Vagina (tissue), 2 donors: Measurements from ENCODE around the gene TRIP13.

Source experiments
- POLR2AphosphoS5 ChIP-seq, 2 donors: sonication (generic); formaldehyde crosslinking; IDR thresholded peaks; one replicate each; pipeline ENCODE4 v1.9.0; 2017; ENCODE audit warnings: antibody characterized with exemption in 2 of 2, mild to moderate bottlenecking in 2 of 2, low read depth in 1 of 2; ENCODE audit not compliant: insufficient read depth in 1 of 2
- TF ChIP-seq, protein P1 (sequence below), 3 experiments: fragments of 450-650 bp in 2 of 3; fragments of 200-600 bp in 1 of 3; sonication (generic) in 1 of 3; IDR thresholded peaks; one replicate each; pipeline ENCODE4 v1.5.1; 2017 to 2019; ENCODE audit warnings: antibody characterized with exemption in 3 of 3, mild to moderate bottlenecking in 2 of 3, moderate library complexity in 2 of 3

DNA sequence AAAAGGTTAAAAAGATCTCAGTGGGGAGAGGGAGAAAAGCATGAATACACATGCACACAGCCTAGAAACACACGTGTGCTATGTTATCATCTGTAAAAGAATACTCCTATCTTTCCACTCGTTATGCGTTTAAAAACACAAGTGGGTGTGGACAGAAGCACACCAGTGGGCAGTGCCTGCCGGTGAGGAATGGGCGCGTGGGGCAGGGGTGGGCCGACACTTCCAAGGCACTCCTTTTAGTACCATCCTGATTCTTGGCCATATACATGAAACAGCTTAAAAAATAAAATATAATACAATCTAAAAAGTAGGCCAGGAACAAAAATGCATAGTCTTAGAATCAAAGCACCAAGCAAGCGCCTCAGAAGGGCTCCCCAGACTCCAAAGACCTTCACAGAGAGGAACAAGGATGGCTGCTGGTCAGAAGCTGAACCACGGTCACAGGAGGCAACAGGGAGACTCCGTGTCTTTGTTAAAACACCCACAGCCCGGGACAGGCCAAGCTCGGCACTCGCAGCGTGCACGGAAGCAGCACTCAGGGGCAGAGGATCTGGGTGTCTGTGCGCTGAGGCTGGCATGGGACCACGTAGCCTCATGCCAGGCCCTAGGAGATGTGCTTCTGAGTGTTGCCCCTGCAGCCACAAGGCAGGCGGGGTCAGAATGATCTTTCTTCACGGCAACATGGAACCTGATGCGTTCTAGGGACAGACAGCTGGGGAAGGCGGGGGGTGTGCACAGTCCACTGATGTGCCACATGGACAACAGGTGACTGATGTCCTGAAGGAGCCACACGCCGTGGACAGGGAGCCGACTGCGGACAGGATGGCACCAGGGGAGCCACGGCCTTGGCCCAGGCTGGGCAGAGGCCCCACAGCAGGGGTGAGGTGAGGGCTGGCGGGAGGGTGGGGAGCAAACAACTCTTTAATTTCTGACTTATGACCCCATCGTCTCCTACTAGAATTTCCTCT lies 16.0 kb upstream of the TRIP13 start:
- TF ChIP-seq, protein P1, sequence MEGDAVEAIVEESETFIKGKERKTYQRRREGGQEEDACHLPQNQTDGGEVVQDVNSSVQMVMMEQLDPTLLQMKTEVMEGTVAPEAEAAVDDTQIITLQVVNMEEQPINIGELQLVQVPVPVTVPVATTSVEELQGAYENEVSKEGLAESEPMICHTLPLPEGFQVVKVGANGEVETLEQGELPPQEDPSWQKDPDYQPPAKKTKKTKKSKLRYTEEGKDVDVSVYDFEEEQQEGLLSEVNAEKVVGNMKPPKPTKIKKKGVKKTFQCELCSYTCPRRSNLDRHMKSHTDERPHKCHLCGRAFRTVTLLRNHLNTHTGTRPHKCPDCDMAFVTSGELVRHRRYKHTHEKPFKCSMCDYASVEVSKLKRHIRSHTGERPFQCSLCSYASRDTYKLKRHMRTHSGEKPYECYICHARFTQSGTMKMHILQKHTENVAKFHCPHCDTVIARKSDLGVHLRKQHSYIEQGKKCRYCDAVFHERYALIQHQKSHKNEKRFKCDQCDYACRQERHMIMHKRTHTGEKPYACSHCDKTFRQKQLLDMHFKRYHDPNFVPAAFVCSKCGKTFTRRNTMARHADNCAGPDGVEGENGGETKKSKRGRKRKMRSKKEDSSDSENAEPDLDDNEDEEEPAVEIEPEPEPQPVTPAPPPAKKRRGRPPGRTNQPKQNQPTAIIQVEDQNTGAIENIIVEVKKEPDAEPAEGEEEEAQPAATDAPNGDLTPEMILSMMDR (IDR thresholded peaks at IDR 0.05) = no peak
- no peak for TF ChIP-seq POLR2AphosphoS5 (IDR thresholded peaks at IDR 0.05; ENCODE audit: insufficient read depth in 1 of 2, low read depth in 1 of 2)
